NCI-H226 (cell line): ENCODE results near the gene ACAA2.
A peak's percentile ranks its signal among the peaks of the same experiment; 100 is the strongest.

Experiments
- DNase-seq: peaks from one replicate; pipeline ENCODE4 v3.0.0-alpha.2; 2015

The ACAA2 gene

GRCh38 chr18:49813319-49814146 is at the start of gene ACAA2:
Gene ACAA2 (minus strand): TSS chr18:49813533. CDS start chr18:49813484, 49 bp downstream.
- DNase-seq, result peak; percentile 50

- no peak for DNase-seq
Measured at GRCh38 chr18:49862656-49863385, 49.5 kb upstream of the ACAA2 start.

- DNase-seq, result no peak
Measured at GRCh38 chr18:49861659-49862058, 48.3 kb upstream of the ACAA2 start.

GRCh38 chr18:49859725-49860124 is 46.4 kb upstream of the ACAA2 start:
- no peak for DNase-seq

GRCh38 chr18:49859021-49859359 is 45.7 kb upstream of the ACAA2 start:
- DNase-seq, result no peak

- DNase-seq, result no peak
Measured at GRCh38 chr18:49858309-49859020, 45.1 kb upstream of the ACAA2 start.

- no peak for DNase-seq
Measured at GRCh38 chr18:49857708-49858107, 44.4 kb upstream of the ACAA2 start.

GRCh38 chr18:49856496-49856895 is 43.2 kb upstream of the ACAA2 start:
- DNase-seq, result no peak

- no peak for DNase-seq
Measured at GRCh38 chr18:49855711-49856415, 42.5 kb upstream of the ACAA2 start.

- no peak for DNase-seq
Measured at GRCh38 chr18:49854681-49855080, 41.3 kb upstream of the ACAA2 start.

GRCh38 chr18:49853436-49853835 is 40.1 kb upstream of the ACAA2 start:
- DNase-seq, result no peak

GRCh38 chr18:49853011-49853410 is 39.7 kb upstream of the ACAA2 start:
- no peak for DNase-seq

GRCh38 chr18:49851624-49852023 is 38.3 kb upstream of the ACAA2 start:
- no peak for DNase-seq

GRCh38 chr18:49850636-49851035 is 37.3 kb upstream of the ACAA2 start:
- DNase-seq, result no peak

- peak; percentile 91 for DNase-seq
Measured at GRCh38 chr18:49849331-49850217, 36.2 kb upstream of the ACAA2 start.

GRCh38 chr18:49848115-49848514 is 34.8 kb upstream of the ACAA2 start:
- DNase-seq, result no peak

- no peak for DNase-seq
Measured at GRCh38 chr18:49847524-49847923, 34.2 kb upstream of the ACAA2 start.

- DNase-seq, result no peak
Measured at GRCh38 chr18:49846718-49847470, 33.6 kb upstream of the ACAA2 start.

- no peak for DNase-seq
Measured at GRCh38 chr18:49846361-49846662, 33.0 kb upstream of the ACAA2 start.

- no peak for DNase-seq
Measured at GRCh38 chr18:49845629-49846360, 32.5 kb upstream of the ACAA2 start.

GRCh38 chr18:49844903-49845302 is 31.6 kb upstream of the ACAA2 start:
- no peak for DNase-seq
